IMR-90 (cell line): ENCODE measurements around the gene CDS1. TPM values are rescaled to one million over a fixed set of nuclear protein-coding genes. Genes with fewer than 3 reads are reported as not detected.

Source experiments
- ATAC-seq: fragments of 200-7000 bp; cut with Tn5 transposase; 2 replicates; pipeline ENCODE4 v1.9.1; 2020; ENCODE audit warnings: low read depth, mild to moderate bottlenecking, moderate library complexity
- BruUV-seq: library from RNA; stranded (reverse); fragments of 400-500 nt; replicated peaks from 2 replicates; lab custom pipeline; 2021; lab: Mats Ljungman, UMichigan
- CTCF ChIA-PET: fragments of 300-600 bp; formaldehyde crosslinking; extraction: SDS; loops from one replicate; lab custom pipeline; 2021; ENCODE audit warnings: antibody characterized with exemption; lab: Yijun Ruan, JAX
- POLR2A ChIA-PET: fragments of 300-600 bp; sonication (Branson Sonifier 250); formaldehyde crosslinking; loops from one replicate; lab custom pipeline; 2022; ENCODE audit warnings: antibody characterized with exemption; ENCODE audit not compliant: unreplicated experiment; lab: Charles Lee
- DNase-seq: peaks from one replicate; pipeline ENCODE4 v3.0.0; 2013
- H2AFZ ChIP-seq: replicated peaks from 2 replicates; pipeline ENCODE3; 2013; ENCODE audit warnings: low read length, mild to moderate bottlenecking; ENCODE audit not compliant: poor library complexity
- H2AK5ac ChIP-seq: 2 replicates; pipeline ENCODE4 v1.6.1; 2013; ENCODE audit warnings: low read depth, low read length, inconsistent platforms
- H2AK9ac ChIP-seq: replicated peaks from 2 replicates; pipeline ENCODE3; 2013; ENCODE audit warnings: mild to moderate bottlenecking, low read depth, low read length, moderate library complexity; ENCODE audit not compliant: poor library complexity
- H2BK120ac ChIP-seq: 2 replicates; pipeline ENCODE4 v1.6.1; 2013; ENCODE audit warnings: low read depth, low read length, inconsistent platforms
- H2BK15ac ChIP-seq: 3 replicates; pipeline ENCODE4 v1.6.1; 2013; ENCODE audit warnings: low read depth, low read length, inconsistent platforms
- H2BK20ac ChIP-seq: 2 replicates; pipeline ENCODE4 v1.6.1; 2013; ENCODE audit warnings: low read depth, mild to moderate bottlenecking, inconsistent platforms, low read length, moderate library complexity
- H2BK5ac ChIP-seq: 2 replicates; pipeline ENCODE4 v1.6.1; 2013; ENCODE audit warnings: mild to moderate bottlenecking, low read depth, low read length, inconsistent platforms; ENCODE audit not compliant: poor library complexity, severe bottlenecking
- H3K14ac ChIP-seq: replicated peaks from 2 replicates; pipeline ENCODE4 v1.6.1; 2013; ENCODE audit warnings: low read depth, low read length, inconsistent platforms
- H3K18ac ChIP-seq: 2 replicates; pipeline ENCODE4 v1.6.1; 2013; ENCODE audit warnings: low read depth, low read length, control low read depth
- H3K23ac ChIP-seq: 2 replicates; pipeline ENCODE4 v1.6.1; 2013; ENCODE audit warnings: low read depth, low read length, inconsistent platforms
- H3K27ac ChIP-seq: 2 replicates; pipeline ENCODE4 v1.5.1; 2013; ENCODE audit warnings: mild to moderate bottlenecking, control low read depth, low read length; ENCODE audit not compliant: insufficient read depth
- H3K27me3 ChIP-seq: 2 replicates; pipeline ENCODE4 v1.6.1; 2013; ENCODE audit warnings: low read length; ENCODE audit not compliant: control insufficient read depth, insufficient read depth
- H3K36me3 ChIP-seq: 2 replicates; pipeline ENCODE4 v1.6.1; 2013; ENCODE audit warnings: low read length, mixed read lengths; ENCODE audit not compliant: control insufficient read depth, insufficient read depth
- H3K4ac ChIP-seq: 2 replicates; pipeline ENCODE4 v1.6.1; 2013; ENCODE audit warnings: low read depth, low read length, inconsistent platforms
- H3K4me1 ChIP-seq: 2 replicates; pipeline ENCODE4 v1.6.1; 2013; ENCODE audit warnings: low read length, mixed read lengths; ENCODE audit not compliant: control insufficient read depth, insufficient read depth
- H3K4me2 ChIP-seq: 2 replicates; pipeline ENCODE4 v1.6.1; 2013; ENCODE audit warnings: low read depth, mild to moderate bottlenecking, control low read depth, low read length, moderate library complexity
- H3K4me3 ChIP-seq: 2 replicates; pipeline ENCODE4 v1.5.1; 2013; ENCODE audit warnings: low read depth, mild to moderate bottlenecking, control low read depth, low read length, moderate library complexity; ENCODE audit not compliant: insufficient read depth
- H3K56ac ChIP-seq: 2 replicates; pipeline ENCODE4 v1.6.1; 2013; ENCODE audit warnings: low read length, inconsistent platforms; ENCODE audit not compliant: insufficient read depth; ENCODE audit errors: extremely low read depth
- H3K79me1 ChIP-seq, 2 experiments: 2 replicates each; pipeline ENCODE4 v1.6.1; 2013; ENCODE audit warnings: low read length in 2 of 2, inconsistent platforms in 1 of 2, low read depth in 1 of 2
- H3K9ac ChIP-seq: 2 replicates; pipeline ENCODE4 v1.6.1; 2013; ENCODE audit warnings: low read depth, low read length, control low read depth
- H3K9me1 ChIP-seq: 2 replicates; pipeline ENCODE4 v1.6.1; 2013; ENCODE audit warnings: low read length, inconsistent platforms; ENCODE audit not compliant: insufficient read depth
- H3K9me3 ChIP-seq: 2 replicates; pipeline ENCODE4 v1.6.1; 2013; ENCODE audit warnings: low read length; ENCODE audit not compliant: control insufficient read depth, insufficient read depth
- H4K20me1 ChIP-seq: 2 replicates; pipeline ENCODE4 v1.6.1; 2013; ENCODE audit warnings: low read length, inconsistent platforms; ENCODE audit not compliant: insufficient read depth
- H4K5ac ChIP-seq: 2 replicates; pipeline ENCODE4 v1.6.1; 2013; ENCODE audit warnings: mild to moderate bottlenecking, low read depth, low read length, control low read depth
- H4K8ac ChIP-seq, 2 experiments: 2 replicates each; pipeline ENCODE4 v1.6.1; 2013; ENCODE audit warnings: low read depth in 2 of 2, low read length in 2 of 2, control low read depth in 1 of 2, inconsistent platforms in 1 of 2
- H4K91ac ChIP-seq: 2 replicates; pipeline ENCODE4 v1.6.1; 2013; ENCODE audit warnings: low read depth, low read length, inconsistent platforms; ENCODE audit not compliant: insufficient read depth
- CEBPB ChIP-seq: IDR thresholded peaks from 2 replicates; pipeline ENCODE4 v1.6.1; 2012; ENCODE audit warnings: low read depth, low read length, improper control_type of control experiment
- CHD1 ChIP-seq: IDR thresholded peaks from 2 replicates; pipeline ENCODE4 v1.6.1; 2012; ENCODE audit warnings: low read depth, low read length, improper control_type of control experiment
- CTCF ChIP-seq: conservative IDR thresholded peaks from 2 replicates; pipeline ENCODE4 v1.5.1; 2012; ENCODE audit warnings: mild to moderate bottlenecking, low read depth, low read length, improper control_type of control experiment
- ELK1 ChIP-seq: fragments of 150-350 bp; IDR thresholded peaks from 2 replicates; pipeline ENCODE4 v1.6.1; 2016; ENCODE audit warnings: low read depth, mild to moderate bottlenecking, low read length, moderate library complexity, borderline replicate concordance
- MAFK ChIP-seq: IDR thresholded peaks from 2 replicates; pipeline ENCODE4 v1.6.1; 2012; ENCODE audit warnings: low read depth, low read length, improper control_type of control experiment
- POLR2A ChIP-seq: IDR thresholded peaks from 2 replicates; pipeline ENCODE4 v1.6.1; 2012; ENCODE audit warnings: mild to moderate bottlenecking, low read depth, low read length
- RCOR1 ChIP-seq: IDR thresholded peaks from 2 replicates; pipeline ENCODE4 v1.6.1; 2012; ENCODE audit warnings: mild to moderate bottlenecking, low read length, improper control_type of control experiment; ENCODE audit not compliant: insufficient replicate concordance
- USF2 ChIP-seq: fragments of 150-350 bp; IDR thresholded peaks from 2 replicates; pipeline ENCODE4 v1.6.1; 2017; ENCODE audit warnings: mild to moderate bottlenecking, antibody characterized with exemption, low read length, low read depth
- WGBS, 2 experiments: methylation state at CpG; one replicate each; pipeline versions ENCODE4 v1.1.5 to v1.1.7; 2013; ENCODE audit warnings: missing lambda C conversion rate in 2 of 2; ENCODE audit not compliant: insufficient read length in 1 of 2; ENCODE audit errors: extremely low coverage in 2 of 2; 5-methylcytosine and 5-hydroxymethylcytosine counted together
- dilution Hi-C: fragments of 300-500 bp; cut with HindIII; formaldehyde crosslinking; loops from one replicate; pipeline ENCODE4 v1.14.3; 2018; ENCODE audit warnings: low sequenced_read_pairs; ENCODE audit not compliant: unreplicated experiment
- in situ Hi-C: fragments of 300-500 bp; cut with MboI; formaldehyde crosslinking; loops from 3 replicates; pipeline ENCODE4 v1.14.3; 2019; ENCODE audit warnings: low sequenced_read_pairs, inconsistent platforms, mixed read lengths
- intact Hi-C: fragments of 100-400 bp; cut with micrococcal nuclease; formaldehyde crosslinking; loops from 2 replicates; pipeline ENCODE4 v1.10.0; 2022
- polyA plus RNA-seq, 3 experiments: library from polyadenylated mRNA; depleted of rRNA; stranded (reverse); fragments of >200 nt; gene quantifications; 2 replicates each; pipeline ENCODE4 v1.2.3, GENCODE V29; 2012; ENCODE audit warnings: low replicate concordance in 1 of 3
- total RNA-seq: library from RNA; depleted of rRNA; stranded (reverse); fragments of >200 nt; gene quantifications from 2 replicates; pipeline ENCODE4 v1.2.3, GENCODE V29; 2012

The CDS1 gene
- total and polyA plus RNA-seq, 2 of the 4 experiments (the other 2 are of a cell fraction) = under 0.01 to 0.02 TPM

- Histone ChIP-seq H2BK15ac (no peak overlapping the region), H3K23ac (no peak overlapping the region), H3K36me3 (peaks cover 32% of the 10 kb centered on the region), H3K9me1 (peaks cover 10% of the 10 kb centered on the region), H3K9ac (no peak overlapping the region), H2AK5ac (no peak overlapping the region), H3K4me3 (no peak overlapping the region), H2AK9ac (no peak overlapping the region), H4K5ac (no peak overlapping the region), H2BK20ac (no peak overlapping the region), H3K4me2 (no peak overlapping the region), H3K27me3 (no peaks in the 10 kb centered on the region), H4K20me1 (0 out of 2 replicates have a peak, but pooled peaks cover 9% of the 10 kb centered on the region), H3K79me1 (0 out of 4 replicates have a peak, but pooled peaks cover 5 to 6% of the 10 kb centered on the region in 2 experiments), H3K27ac (no peak overlapping the region), H3K4me1 (peaks cover 9% of the 10 kb centered on the region), H2BK120ac (no peak overlapping the region), H3K4ac (no peak overlapping the region), H3K9me3 (no peaks in the 10 kb centered on the region), H3K14ac (no peak overlapping the region), H2BK5ac (no peak overlapping the region), H2AFZ (no peak overlapping the region), H3K56ac (no peak overlapping the region), H3K18ac (no peak overlapping the region), H4K91ac (no peak overlapping the region), H4K8ac (no peak overlapping the region)
- DNase-seq (no peak), ATAC-seq (no peak)
- WGBS, 2 experiments = no CpG with 5 or more reads among the region's 9 CpGs
- no TSS peak for BruUV-seq
- in situ Hi-C loops = no loop called here
- CTCF ChIA-PET = no interaction called here
- intact Hi-C loops = no loop called here
- dilution Hi-C loops = no loop called here
- TF ChIP-seq USF2 (no peak), CEBPB (no peak), RCOR1 (no peak), CHD1 (no peak), MAFK (no peak), ELK1 (no peak), CTCF (no peak), POLR2A (no peak)
- POLR2A ChIA-PET = no interaction called here
Observed at GRCh38 chr4:84677093-84677492, 94.2 kb downstream of the CDS1 start.
